Erythroblast (primary cell): ENCODE data around the gene WDR91.

Experiments
- GATA1 ChIP-seq: IDR thresholded peaks from 2 replicates; pipeline ENCODE4 v1.6.1; 2011; ENCODE audit warnings: low read depth, mild to moderate bottlenecking, control low read depth, low read length, moderate library complexity
- POLR2A ChIP-seq: IDR thresholded peaks from 2 replicates; pipeline ENCODE4 v1.6.1; 2011; ENCODE audit warnings: mild to moderate bottlenecking, low read length

DNA sequence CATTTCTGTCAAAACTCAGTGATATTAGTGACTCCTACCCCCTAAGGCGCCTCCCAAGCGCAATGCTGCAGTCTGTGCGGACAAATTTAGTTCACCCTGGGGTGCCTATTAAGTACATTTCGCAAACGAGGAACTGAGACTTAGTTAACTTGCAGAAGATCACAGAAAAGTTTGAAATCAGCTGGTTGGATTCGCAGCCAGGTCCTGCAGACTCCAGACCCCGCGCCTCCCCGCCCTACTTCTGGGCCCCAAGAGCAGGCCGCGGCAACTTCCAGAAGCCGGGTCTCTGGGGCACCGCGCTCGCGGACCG lies 41.4 kb downstream of the WDR91 start:
- TF ChIP-seq POLR2A (no peak), GATA1 (no peak)
